HepG2 (cell line): ENCODE data around the gene MAT2A. TPM values are rescaled to one million over a fixed set of nuclear protein-coding genes. Genes with fewer than 3 reads are reported as not detected.
A peak's percentile ranks its signal among the peaks of the same experiment; 100 is the strongest.

Source experiments
- CCDC6 ChIP-seq: sonication (generic); formaldehyde crosslinking; IDR thresholded peaks from 2 replicates; pipeline ENCODE4 v1.8.1; 2022; ENCODE audit warnings: mild to moderate bottlenecking, missing genetic modification reagents, moderate library complexity
- DMAP1 ChIP-seq: IDR thresholded peaks from 2 replicates; pipeline ENCODE4 v1.6.1; 2016
- HNRNPUL1 ChIP-seq: fragments of 200-400 bp; formaldehyde crosslinking; IDR thresholded peaks from 2 replicates; pipeline ENCODE4 v1.6.1; 2017; ENCODE audit warnings: low read depth, mild to moderate bottlenecking, low read length, moderate library complexity
- JUN ChIP-seq: sonication (generic); formaldehyde crosslinking; IDR thresholded peaks from 2 replicates; pipeline ENCODE4 v1.4.0; 2020; ENCODE audit warnings: mild to moderate bottlenecking, missing genetic modification reagents
- MAZ ChIP-seq, 2 experiments: sonication (generic) in 1 of 2; formaldehyde crosslinking in 1 of 2; IDR thresholded peaks; 2 replicates each; pipeline versions ENCODE4 v1.5.0 to v1.6.1; 2012 to 2020; ENCODE audit warnings: low read depth in 2 of 2, mild to moderate bottlenecking in 2 of 2, borderline replicate concordance in 1 of 2, improper control_type of control experiment in 1 of 2, low read length in 1 of 2, missing genetic modification reagents in 1 of 2, moderate library complexity in 1 of 2
- NRL ChIP-seq: sonication (generic); formaldehyde crosslinking; IDR thresholded peaks from 2 replicates; pipeline ENCODE4 v1.5.0; 2020; ENCODE audit warnings: missing genetic modification reagents, mild to moderate bottlenecking, moderate library complexity, borderline replicate concordance
- SNAPC5 ChIP-seq: sonication (generic); formaldehyde crosslinking; IDR thresholded peaks from 2 replicates; pipeline ENCODE4 v1.8.1; 2023; ENCODE audit warnings: mild to moderate bottlenecking, missing genetic modification reagents, borderline replicate concordance
- TGIF2 ChIP-seq: IDR thresholded peaks from 2 replicates; pipeline ENCODE4 v1.6.1; 2016; ENCODE audit warnings: control low read depth, missing compliant biosample characterization
- ZFX ChIP-seq: sonication (generic); formaldehyde crosslinking; IDR thresholded peaks from 2 replicates; pipeline ENCODE4 v1.4.0; 2020; ENCODE audit warnings: mild to moderate bottlenecking, low read depth, missing genetic modification reagents, moderate library complexity
- ZFYVE20 ChIP-seq: sonication (generic); formaldehyde crosslinking; IDR thresholded peaks from 2 replicates; pipeline ENCODE4 v1.8.0; 2023; ENCODE audit warnings: low read depth, mild to moderate bottlenecking, moderate library complexity, missing genetic modification reagents, borderline replicate concordance
- ZNF101 ChIP-seq: sonication (generic); formaldehyde crosslinking; IDR thresholded peaks from 2 replicates; pipeline ENCODE4 v1.4.0; 2020; ENCODE audit warnings: mild to moderate bottlenecking, low read depth, missing genetic modification reagents, borderline replicate concordance
- ZNF225 ChIP-seq: sonication (generic); formaldehyde crosslinking; IDR thresholded peaks from 2 replicates; pipeline ENCODE4 v1.4.0; 2020; ENCODE audit warnings: mild to moderate bottlenecking, missing genetic modification reagents
- ZNF280B ChIP-seq: sonication (generic); formaldehyde crosslinking; IDR thresholded peaks from 2 replicates; pipeline ENCODE4 v1.5.0; 2020; ENCODE audit warnings: missing genetic modification reagents, mild to moderate bottlenecking, borderline replicate concordance
- ZNF562 ChIP-seq: sonication (generic); formaldehyde crosslinking; IDR thresholded peaks from 2 replicates; pipeline ENCODE4 v1.8.0; 2022; ENCODE audit warnings: missing genetic modification reagents, borderline replicate concordance
- ZNF644 ChIP-seq: IDR thresholded peaks from 2 replicates; pipeline ENCODE4 v1.6.1; 2016; ENCODE audit warnings: low read depth
- ZNF83 ChIP-seq: sonication (generic); formaldehyde crosslinking; IDR thresholded peaks from 2 replicates; pipeline ENCODE4 v1.4.0; 2020; ENCODE audit warnings: missing genetic modification reagents, mild to moderate bottlenecking, borderline replicate concordance
- polyA plus RNA-seq, 8 experiments: library from polyadenylated mRNA; depleted of rRNA in 3 of 8; stranded (reverse) in 7 of 8; unstranded in 1 of 8; fragments of >200 nt; fragmentation: Illumina TruSeq in 4 of 8; extraction: Trizol in 4 of 8; gene quantifications; 2 replicates each; pipeline versions ENCODE4 v1.2.1 to v1.2.3, GENCODE V29; 2011 to 2016; ENCODE audit warnings: low read depth in 4 of 8, missing spikeins in 1 of 8, mixed read lengths in 1 of 8; ENCODE audit not compliant: insufficient read depth in 1 of 8
- total RNA-seq, 5 experiments: library from RNA; depleted of rRNA; stranded (reverse); fragments of >200 nt; fragmentation: Illumina TruSeq; extraction: Trizol; gene quantifications; 2 replicates each; pipeline ENCODE4 v1.2.3, GENCODE V29; 2016; ENCODE audit warnings: low read depth in 1 of 5
- TF ChIP-seq, protein P1 (sequence below): sonication (generic); formaldehyde crosslinking; IDR thresholded peaks from 2 replicates; pipeline ENCODE4 v1.9.0; 2021; ENCODE audit warnings: mild to moderate bottlenecking, missing genetic modification reagents
- TF ChIP-seq, protein P2 (sequence below): IDR thresholded peaks from 2 replicates; pipeline ENCODE4 v1.6.1; 2018; ENCODE audit warnings: missing genetic modification reagents

The MAT2A gene
- total and polyA plus RNA-seq, 2 of the 13 experiments (the other 11 are each of a cell fraction or from before 2014, with no cell fraction given): 155 to 331 TPM

- TF ChIP-seq, protein P1, sequence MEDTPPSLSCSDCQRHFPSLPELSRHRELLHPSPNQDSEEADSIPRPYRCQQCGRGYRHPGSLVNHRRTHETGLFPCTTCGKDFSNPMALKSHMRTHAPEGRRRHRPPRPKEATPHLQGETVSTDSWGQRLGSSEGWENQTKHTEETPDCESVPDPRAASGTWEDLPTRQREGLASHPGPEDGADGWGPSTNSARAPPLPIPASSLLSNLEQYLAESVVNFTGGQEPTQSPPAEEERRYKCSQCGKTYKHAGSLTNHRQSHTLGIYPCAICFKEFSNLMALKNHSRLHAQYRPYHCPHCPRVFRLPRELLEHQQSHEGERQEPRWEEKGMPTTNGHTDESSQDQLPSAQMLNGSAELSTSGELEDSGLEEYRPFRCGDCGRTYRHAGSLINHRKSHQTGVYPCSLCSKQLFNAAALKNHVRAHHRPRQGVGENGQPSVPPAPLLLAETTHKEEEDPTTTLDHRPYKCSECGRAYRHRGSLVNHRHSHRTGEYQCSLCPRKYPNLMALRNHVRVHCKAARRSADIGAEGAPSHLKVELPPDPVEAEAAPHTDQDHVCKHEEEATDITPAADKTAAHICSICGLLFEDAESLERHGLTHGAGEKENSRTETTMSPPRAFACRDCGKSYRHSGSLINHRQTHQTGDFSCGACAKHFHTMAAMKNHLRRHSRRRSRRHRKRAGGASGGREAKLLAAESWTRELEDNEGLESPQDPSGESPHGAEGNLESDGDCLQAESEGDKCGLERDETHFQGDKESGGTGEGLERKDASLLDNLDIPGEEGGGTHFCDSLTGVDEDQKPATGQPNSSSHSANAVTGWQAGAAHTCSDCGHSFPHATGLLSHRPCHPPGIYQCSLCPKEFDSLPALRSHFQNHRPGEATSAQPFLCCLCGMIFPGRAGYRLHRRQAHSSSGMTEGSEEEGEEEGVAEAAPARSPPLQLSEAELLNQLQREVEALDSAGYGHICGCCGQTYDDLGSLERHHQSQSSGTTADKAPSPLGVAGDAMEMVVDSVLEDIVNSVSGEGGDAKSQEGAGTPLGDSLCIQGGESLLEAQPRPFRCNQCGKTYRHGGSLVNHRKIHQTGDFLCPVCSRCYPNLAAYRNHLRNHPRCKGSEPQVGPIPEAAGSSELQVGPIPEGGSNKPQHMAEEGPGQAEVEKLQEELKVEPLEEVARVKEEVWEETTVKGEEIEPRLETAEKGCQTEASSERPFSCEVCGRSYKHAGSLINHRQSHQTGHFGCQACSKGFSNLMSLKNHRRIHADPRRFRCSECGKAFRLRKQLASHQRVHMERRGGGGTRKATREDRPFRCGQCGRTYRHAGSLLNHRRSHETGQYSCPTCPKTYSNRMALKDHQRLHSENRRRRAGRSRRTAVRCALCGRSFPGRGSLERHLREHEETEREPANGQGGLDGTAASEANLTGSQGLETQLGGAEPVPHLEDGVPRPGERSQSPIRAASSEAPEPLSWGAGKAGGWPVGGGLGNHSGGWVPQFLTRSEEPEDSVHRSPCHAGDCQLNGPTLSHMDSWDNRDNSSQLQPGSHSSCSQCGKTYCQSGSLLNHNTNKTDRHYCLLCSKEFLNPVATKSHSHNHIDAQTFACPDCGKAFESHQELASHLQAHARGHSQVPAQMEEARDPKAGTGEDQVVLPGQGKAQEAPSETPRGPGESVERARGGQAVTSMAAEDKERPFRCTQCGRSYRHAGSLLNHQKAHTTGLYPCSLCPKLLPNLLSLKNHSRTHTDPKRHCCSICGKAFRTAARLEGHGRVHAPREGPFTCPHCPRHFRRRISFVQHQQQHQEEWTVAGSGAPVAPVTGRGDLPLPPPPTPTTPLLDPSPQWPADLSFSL: peak; percentile 73; the same call in 1 of the 2 replicates
- peak; percentile 58; the same call in 1 of the 2 replicates for TF ChIP-seq DMAP1 (CRISPR knock-in tag)
- TF ChIP-seq TGIF2: no peak; the same call in 1 of the 2 replicates
- peak; percentile 85 for TF ChIP-seq NRL (CRISPR knock-in tag)
- TF ChIP-seq MAZ (IDR thresholded peaks at IDR 0.05; ENCODE audit: borderline replicate concordance, low read depth, low read length): 0 out of 2 replicates have a peak, but pooled peaks have one; percentile 18
- no peak for TF ChIP-seq MAZ (CRISPR knock-in tag; IDR thresholded peaks at IDR 0.05; ENCODE audit: low read depth)
- TF ChIP-seq ZNF644 (CRISPR knock-in tag): no peak
- TF ChIP-seq JUN: no peak
- no peak for TF ChIP-seq ZFYVE20
- TF ChIP-seq HNRNPUL1: no peak
- peak; percentile 56 for TF ChIP-seq ZFX (CRISPR knock-in tag)
- TF ChIP-seq ZNF225: 0 out of 2 replicates have a peak, but pooled peaks have one; percentile 11
- TF ChIP-seq ZNF280B (CRISPR knock-in tag): 0 out of 2 replicates have a peak, but pooled peaks have one; percentile 70
- TF ChIP-seq ZNF562 (CRISPR knock-in tag): no peak
- TF ChIP-seq ZNF101: no peak
- 0 out of 2 replicates have a peak, but pooled peaks have one; percentile 19 for TF ChIP-seq ZNF83 (CRISPR knock-in tag)
- TF ChIP-seq, protein P2, sequence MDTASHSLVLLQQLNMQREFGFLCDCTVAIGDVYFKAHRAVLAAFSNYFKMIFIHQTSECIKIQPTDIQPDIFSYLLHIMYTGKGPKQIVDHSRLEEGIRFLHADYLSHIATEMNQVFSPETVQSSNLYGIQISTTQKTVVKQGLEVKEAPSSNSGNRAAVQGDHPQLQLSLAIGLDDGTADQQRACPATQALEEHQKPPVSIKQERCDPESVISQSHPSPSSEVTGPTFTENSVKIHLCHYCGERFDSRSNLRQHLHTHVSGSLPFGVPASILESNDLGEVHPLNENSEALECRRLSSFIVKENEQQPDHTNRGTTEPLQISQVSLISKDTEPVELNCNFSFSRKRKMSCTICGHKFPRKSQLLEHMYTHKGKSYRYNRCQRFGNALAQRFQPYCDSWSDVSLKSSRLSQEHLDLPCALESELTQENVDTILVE: peak; percentile 15; the same call in 1 of the 2 replicates
- TF ChIP-seq CCDC6: peak; percentile 46; the same call in 1 of the 2 replicates
- TF ChIP-seq SNAPC5 (CRISPR knock-in tag): peak; percentile 41; the same call in 1 of the 2 replicates
Observed at GRCh38 chr2:85577386-85578242, 38.6 kb downstream of the MAT2A start, which contains the start of gene VAMP8 (continued).
